Stimulated activated CD4-positive, alpha-beta T cell treated with anti-CD3 and anti-CD28 coated beads, Interleukin-12 subunit alpha, Interleukin-12 subunit beta, amount 100 ng/mL, for 24 hours (primary cell): ENCODE data around the gene RAD23A.
"Not testable (repeated sequence)": the region's sequence is repeated elsewhere in the genome, so short reads cannot be mapped to it uniquely, and the experiment has no call there.

ENCODE experiments used
- DNase-seq, 2 experiments: peaks; one replicate each; pipeline ENCODE4 v3.0.0-alpha.2; 2020; ENCODE audit warnings: low read depth in 2 of 2

Gene RAD23A

GRCh38 chr19:12937927-12938778, 7.5 kb upstream of the RAD23A start, which contains the start of gene CALR:
Gene CALR, plus strand, starts transcription at chr19:12938609. Its CDS starts 71 bp downstream, at chr19:12938680.
- peak; percentile 98 to 99 for DNase-seq

GRCh38 chr19:12938779-12939601, 6.7 kb upstream of the RAD23A start:
- no peak for DNase-seq

GRCh38 chr19:12939975-12940423, 5.7 kb upstream of the RAD23A start:
- no peak for DNase-seq

- DNase-seq: no peak
These were observed 4.8 kb upstream of the RAD23A start for GRCh38 chr19:12940897-12941296.

GRCh38 chr19:12943437-12944044, 2.1 kb upstream of the RAD23A start:
- DNase-seq: no peak

GRCh38 chr19:12944104-12944674, 1.5 kb upstream of the RAD23A start:
- DNase-seq: no peak

GRCh38 chr19:12946092-12946721, 545 bp downstream of the RAD23A start:
- DNase-seq: peak; percentile 32 to 43

- DNase-seq: no peak
These were observed 1.3 kb downstream of the RAD23A start for GRCh38 chr19:12946731-12947496.

- DNase-seq: no peak
These were observed 2.3 kb downstream of the RAD23A start for GRCh38 chr19:12947702-12948611.

- no peak for DNase-seq
These were observed 3.1 kb downstream of the RAD23A start for GRCh38 chr19:12948612-12949362.

GRCh38 chr19:12949363-12950283, 4.0 kb downstream of the RAD23A start:
- DNase-seq: no peak

GRCh38 chr19:12952050-12952449, 6.4 kb downstream of the RAD23A start:
- DNase-seq: not testable (repeated sequence)

- no peak for DNase-seq
These were observed 7.0 kb downstream of the RAD23A start for GRCh38 chr19:12952488-12953137.

- DNase-seq: no peak
These were observed 7.6 kb downstream of the RAD23A start for GRCh38 chr19:12953138-12953798.

- DNase-seq: no peak
These were observed 8.3 kb downstream of the RAD23A start for GRCh38 chr19:12953799-12954611.

- no peak for DNase-seq
These were observed 8.9 kb downstream of the RAD23A start for GRCh38 chr19:12954612-12954962.
